ES-I3 (cell line): ENCODE results near the gene KCNQ2.

Experiments used
- H3K36me3 ChIP-seq: 2 replicates; pipeline ENCODE4 v1.6.1; 2013; ENCODE audit warnings: mild to moderate bottlenecking, low read length, control low read depth, moderate library complexity; ENCODE audit not compliant: insufficient read depth
- H3K4me1 ChIP-seq: 2 replicates; pipeline ENCODE4 v1.6.1; 2013; ENCODE audit warnings: mild to moderate bottlenecking, control low read depth, low read length; ENCODE audit not compliant: insufficient read depth
- H3K9ac ChIP-seq: 2 replicates; pipeline ENCODE4 v1.6.1; 2013; ENCODE audit warnings: low read depth, mild to moderate bottlenecking, low read length, moderate library complexity
- H3K9me3 ChIP-seq: 2 replicates; pipeline ENCODE4 v1.6.1; 2013; ENCODE audit warnings: mild to moderate bottlenecking, low read length, moderate library complexity; ENCODE audit not compliant: control insufficient read depth, insufficient read depth

The KCNQ2 gene

DNA sequence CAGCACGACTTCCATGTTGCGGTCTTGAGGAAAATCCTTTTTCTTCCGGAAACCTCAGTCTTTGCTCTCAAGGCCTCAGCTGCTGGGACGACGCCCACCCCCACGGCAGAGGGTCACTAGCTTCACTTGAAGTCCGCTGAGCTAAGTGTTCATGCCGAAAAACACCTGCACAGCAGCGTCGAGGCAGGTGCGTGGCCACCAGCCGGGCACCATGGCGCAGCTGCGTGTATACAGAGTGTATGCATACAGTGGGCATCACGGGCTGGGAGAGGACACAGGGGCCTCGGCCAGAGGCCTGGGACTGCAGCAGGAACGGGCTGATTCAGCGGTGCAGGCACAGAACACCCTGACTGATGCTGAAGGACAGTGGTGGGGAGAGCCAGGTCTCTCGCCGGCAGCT, 20.1 kb downstream of the KCNQ2 start:
- Histone ChIP-seq H3K9me3 (no peaks in the 10 kb centered on the region), H3K4me1 (peaks cover 18% of the 10 kb centered on the region; the same call in 1 of the 2 replicates), H3K9ac (no peak overlapping the region)

DNA sequence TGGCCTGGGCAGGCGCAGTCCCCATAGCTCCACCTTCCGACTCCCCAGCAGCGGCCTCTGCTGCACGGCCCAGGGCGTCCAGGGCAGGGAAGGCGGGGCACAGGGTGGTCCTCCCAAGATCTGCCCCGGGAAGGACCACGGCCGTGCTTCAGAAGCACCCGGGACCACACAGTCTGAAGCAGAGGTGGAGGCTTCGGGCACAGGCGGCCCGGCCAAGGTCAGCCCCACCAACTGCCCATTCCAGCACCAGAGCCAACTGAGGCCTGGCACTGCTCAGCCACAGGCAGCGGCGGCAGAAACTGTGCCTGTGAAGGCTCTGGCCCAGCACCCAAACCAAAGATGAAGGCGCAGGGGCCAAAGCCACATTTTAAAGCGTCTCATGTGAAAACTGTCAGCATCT, 20.6 kb downstream of the KCNQ2 start:
- no peaks in the 10 kb centered on the region for H3K36me3 ChIP-seq
- no peaks in the 10 kb centered on the region for H3K9me3 ChIP-seq
- H3K9ac ChIP-seq, result no peak overlapping the region
- peaks cover 18% of the 10 kb centered on the region; the same call in 1 of the 2 replicates for H3K4me1 ChIP-seq

More for the DNA sequence above, 20.1 kb downstream of the KCNQ2 start:
- H3K36me3 ChIP-seq, result no peaks in the 10 kb centered on the region

DNA sequence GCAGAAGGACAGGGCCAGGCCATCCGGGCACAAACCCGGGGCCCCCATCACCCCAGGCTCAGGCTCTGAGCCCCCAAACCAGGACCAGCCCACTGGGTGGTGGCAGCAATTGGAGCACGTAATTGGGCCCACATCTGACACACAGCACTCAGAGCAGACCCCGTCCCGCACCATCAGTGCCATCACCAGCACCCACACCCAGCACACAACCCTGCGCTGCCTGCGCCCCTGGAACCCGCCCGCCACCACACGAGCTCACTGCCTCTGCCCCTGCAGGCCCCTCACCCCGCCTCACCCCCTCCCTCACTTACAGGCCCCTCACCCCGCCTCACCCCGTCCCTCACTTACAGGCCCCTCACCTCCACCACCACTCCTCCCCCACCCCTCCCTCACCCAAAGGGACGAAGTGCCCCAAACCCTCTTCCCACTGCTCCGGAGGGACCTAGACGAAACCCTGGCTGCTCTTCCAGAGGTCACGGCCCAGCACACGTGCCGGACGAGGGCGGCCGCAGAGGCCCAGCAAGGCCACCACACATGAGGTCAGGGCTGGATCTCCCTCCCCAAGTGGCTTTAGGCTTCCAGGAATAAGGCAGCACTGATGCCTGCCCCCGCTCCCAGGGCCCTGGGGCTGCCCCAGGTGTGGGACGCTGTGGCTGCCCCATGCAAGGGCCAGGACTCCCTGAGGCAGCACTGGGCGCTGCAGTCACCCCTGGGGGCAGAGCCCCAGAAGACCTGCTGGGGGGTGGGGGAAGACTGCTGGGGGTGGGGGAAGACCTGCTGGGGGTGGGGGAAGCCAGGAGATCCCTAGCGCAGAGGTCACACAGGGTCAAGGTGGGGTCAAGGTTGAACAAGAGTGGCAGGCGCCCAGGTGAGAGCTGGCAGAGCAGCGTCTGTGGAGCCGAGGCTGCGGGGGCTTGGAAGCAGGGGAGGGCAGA, 22.4 kb downstream of the KCNQ2 start:
- peaks cover 16% of the 10 kb centered on the region; the same call in 1 of the 2 replicates for H3K4me1 ChIP-seq
- no peaks in the 10 kb centered on the region for H3K36me3 ChIP-seq
- no peak overlapping the region for H3K9ac ChIP-seq
- H3K9me3 ChIP-seq, result no peaks in the 10 kb centered on the region

DNA sequence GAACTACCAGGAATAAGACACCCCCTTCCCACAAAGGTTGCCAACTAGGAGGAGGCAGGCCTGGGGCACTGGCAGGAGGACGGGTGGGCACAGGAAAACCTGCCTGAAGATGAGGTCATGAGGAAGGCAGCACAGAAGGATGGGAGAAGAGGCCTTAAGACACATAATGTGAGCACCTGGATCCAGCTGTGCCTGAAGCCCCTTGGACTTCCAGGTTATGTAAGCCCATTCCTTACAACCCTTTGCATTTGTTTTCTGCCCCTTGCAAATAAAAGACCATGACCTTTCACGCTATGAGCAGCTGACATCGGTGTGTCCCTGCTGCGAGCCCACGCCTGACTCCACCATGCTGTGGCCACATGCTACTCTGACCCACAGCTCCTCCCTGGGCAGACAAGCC, 23.4 kb downstream of the KCNQ2 start:
- Histone ChIP-seq H3K36me3 (no peaks in the 10 kb centered on the region), H3K9me3 (no peaks in the 10 kb centered on the region), H3K9ac (no peak overlapping the region), H3K4me1 (0 out of 2 replicates have a peak, but pooled peaks cover 7% of the 10 kb centered on the region)

DNA sequence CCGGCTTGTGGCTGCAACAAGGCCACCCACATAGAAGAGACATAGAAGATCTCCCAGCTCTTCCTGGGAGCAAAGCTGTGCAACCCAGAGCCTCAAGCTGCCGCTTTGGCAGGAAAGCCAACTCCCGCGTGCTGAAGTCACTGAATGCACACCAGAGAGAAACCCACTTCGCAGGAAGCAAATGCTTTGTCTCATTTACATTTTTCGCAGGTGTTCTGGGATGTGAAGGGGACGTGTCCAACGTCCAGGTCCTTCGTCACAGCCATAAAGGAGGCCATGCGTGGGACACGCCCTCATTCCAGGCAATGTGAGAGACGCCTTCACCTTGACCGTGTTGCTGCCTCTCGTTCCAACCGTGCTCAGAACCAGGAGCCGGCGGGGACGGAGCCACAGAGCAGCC, 24.4 kb downstream of the KCNQ2 start:
- Histone ChIP-seq H3K36me3 (no peaks in the 10 kb centered on the region), H3K4me1 (0 out of 2 replicates have a peak, but pooled peaks cover under 1% of the 10 kb centered on the region)

DNA sequence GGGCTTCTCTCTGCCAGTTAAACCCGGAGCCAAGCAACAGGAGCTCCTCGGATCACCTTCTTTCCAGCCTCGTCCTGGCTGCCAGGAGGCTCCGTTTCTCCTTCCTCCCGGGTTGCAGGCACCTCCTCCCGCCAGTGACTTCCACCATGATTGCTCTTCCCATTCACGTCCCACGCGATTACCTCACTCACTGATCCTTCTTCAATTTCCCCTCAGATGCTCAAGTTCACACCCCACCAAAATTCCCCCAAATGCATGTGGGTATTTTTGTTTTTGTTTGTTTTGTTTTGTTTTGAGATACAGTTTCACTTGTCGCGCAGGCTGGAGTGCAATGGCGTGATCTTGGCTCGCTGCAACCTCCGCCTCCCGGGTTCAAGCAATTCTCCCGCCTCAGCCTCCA, 25.1 kb downstream of the KCNQ2 start:
- Histone ChIP-seq H3K4me1 (no peaks in the 10 kb centered on the region), H3K9ac (no peak overlapping the region), H3K9me3 (no peaks in the 10 kb centered on the region), H3K36me3 (no peaks in the 10 kb centered on the region)

More for the DNA sequence above, 24.4 kb downstream of the KCNQ2 start:
- H3K9ac ChIP-seq, result no peak overlapping the region
- H3K9me3 ChIP-seq, result no peaks in the 10 kb centered on the region

DNA sequence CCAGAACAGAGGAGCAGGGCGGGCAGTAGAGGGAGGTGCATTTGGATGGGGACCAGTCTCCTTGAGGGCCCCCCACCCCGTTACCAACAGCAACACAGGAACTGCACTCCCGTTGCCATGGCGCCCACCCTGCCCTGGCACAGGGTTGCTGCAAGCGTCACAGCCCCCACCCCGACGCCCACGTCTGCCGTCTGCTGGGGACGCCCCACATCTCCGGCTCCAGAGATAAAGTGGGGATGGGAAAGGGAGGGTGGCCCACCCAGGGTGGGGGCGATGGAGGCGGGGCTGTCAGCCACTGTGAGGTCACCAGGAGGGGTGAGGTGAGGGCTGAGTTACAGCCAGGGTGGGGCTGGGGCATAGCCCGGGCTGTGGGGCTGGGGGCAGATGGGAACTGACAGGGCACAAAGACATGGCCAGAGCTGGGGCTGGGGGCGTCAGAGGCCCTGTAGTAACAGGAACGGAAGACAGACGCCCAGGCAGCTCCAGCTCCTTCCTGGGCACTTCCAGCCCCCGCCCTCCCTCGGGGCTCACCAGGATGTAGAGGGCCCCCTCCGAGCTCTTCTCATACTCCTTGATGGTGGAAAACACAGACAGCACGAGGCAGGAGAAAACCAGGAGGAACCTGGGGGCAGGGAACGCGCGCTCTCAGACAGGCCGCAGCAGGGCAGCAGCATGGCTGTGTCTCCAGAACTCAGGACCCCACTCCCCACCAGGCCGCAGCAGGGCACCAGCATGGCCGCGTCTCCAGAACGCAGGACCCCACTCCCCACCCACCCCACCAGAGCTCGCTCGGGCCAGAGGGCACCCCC, 26.0 kb downstream of the KCNQ2 start:
- Histone ChIP-seq H3K4me1 (no peaks in the 10 kb centered on the region), H3K9ac (no peak overlapping the region), H3K36me3 (no peaks in the 10 kb centered on the region), H3K9me3 (no peaks in the 10 kb centered on the region)

DNA sequence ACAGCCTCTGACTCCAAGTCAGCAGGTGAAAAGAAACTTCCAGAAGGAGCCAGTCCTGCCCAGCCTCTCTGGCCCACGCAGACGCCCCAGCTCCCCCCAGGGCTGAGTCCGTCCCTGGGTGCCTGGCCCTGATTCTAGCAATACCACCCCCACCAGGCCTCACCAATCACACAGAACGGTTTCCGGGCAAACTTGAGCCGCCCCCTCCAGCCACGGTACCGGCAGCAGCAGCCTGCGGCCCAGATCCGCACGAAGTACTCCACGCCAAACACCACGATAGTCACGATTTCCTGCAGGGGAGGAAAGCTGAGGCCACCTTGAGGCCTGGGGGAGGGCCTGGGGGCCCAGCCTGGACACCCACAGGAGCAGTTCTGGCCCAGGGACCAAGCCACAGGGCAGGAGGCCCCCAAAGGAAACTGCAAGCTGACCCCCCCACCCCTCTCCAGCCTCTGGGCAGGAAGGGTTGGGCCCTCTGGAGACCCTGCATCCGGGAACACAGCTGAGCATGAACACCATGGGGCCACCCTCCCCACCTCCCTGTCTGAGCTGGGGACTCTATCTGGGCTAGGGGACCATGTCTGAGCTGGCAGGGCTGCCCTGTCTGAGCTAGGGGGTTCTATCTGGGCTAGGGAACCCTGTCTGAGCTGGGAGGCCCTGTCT, 27.2 kb downstream of the KCNQ2 start:
- H3K9me3 ChIP-seq, result no peaks in the 10 kb centered on the region
- no peak overlapping the region for H3K9ac ChIP-seq
- H3K36me3 ChIP-seq, result no peaks in the 10 kb centered on the region
- no peaks in the 10 kb centered on the region for H3K4me1 ChIP-seq

DNA sequence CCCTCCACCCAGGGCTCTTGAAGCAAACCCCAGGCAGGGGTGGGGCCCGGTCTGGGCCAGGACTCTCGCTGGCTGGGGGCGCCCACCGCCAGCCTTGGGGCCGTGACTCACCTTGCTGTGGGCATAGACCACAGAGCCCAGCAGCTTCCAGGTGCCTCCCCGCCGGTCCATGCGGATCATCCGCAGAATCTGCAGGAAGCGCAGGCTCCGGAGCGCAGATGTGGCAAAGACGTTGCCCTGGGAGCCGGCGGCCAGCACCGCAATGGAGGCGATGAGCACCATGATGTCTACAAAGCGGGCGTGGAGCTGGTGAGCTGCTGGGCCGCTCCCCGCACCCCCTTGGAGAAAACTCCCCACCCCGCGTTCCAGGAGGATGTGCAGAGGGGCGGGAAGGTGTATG, 27.9 kb downstream of the KCNQ2 start:
- H3K36me3 ChIP-seq, result no peaks in the 10 kb centered on the region
- H3K9me3 ChIP-seq, result no peaks in the 10 kb centered on the region
- no peaks in the 10 kb centered on the region for H3K4me1 ChIP-seq
- H3K9ac ChIP-seq, result no peak overlapping the region

DNA sequence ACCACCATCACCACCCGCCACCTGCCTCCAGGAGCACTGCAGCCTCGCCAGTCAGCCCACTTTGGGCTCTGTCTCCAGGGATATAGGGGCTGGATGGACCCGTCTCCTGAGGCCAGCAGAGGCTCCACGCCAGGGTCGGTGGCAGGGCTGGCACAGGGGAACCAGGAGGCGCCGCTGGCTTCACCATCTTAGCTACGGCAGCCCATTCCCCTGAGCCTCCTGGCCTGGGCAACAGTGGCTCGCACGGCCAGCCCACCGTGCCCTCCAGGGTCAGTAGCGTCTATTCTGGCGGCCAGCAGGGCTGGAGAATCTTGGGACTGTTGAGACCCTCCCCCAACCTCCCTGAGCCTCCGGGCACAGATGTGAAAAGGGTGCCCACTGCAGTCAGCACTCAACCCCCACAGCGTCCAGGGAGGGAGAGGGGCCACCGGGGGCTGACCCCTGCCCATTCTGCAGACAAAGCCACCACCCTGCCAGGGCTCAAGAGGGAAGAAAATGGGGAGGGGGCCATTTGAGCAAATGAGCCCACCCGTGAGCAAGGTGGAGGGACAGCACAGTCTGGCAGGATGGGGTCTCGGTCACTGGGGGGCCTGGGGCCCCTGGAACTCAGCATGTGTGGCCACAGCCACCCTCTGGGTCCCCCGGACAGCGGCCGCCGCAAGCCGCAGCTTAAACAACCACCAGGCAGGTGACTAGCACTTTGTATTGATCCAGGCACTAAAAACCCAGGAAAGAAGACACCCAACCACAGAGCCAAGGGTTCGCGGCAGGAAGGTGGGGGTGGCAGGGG, 28.7 kb downstream of the KCNQ2 start:
- Histone ChIP-seq H3K9me3 (no peaks in the 10 kb centered on the region), H3K36me3 (no peaks in the 10 kb centered on the region), H3K9ac (no peak overlapping the region), H3K4me1 (no peaks in the 10 kb centered on the region)

DNA sequence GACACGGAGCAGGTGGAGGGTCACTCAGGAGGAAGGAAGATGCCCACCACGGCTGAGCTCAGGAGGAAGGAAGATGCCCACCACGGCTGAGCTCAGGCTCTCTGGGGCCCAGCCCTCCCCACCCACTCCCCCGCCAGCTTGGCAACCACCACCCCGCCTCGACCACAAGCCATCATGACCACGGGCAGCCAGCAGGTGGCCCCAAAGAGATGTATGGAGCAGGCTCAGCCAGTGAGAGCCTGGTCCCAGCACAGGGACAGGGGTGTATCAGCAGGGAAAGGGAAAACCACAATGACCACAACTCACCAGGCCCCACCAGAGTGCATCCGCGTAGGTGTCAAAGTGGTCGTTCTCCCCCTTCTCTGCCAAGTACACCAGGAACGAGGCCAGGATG, 30.4 kb downstream of the KCNQ2 start:
- H3K9ac ChIP-seq, result no peak overlapping the region
- no peaks in the 10 kb centered on the region for H3K36me3 ChIP-seq
- no peaks in the 10 kb centered on the region for H3K4me1 ChIP-seq
- H3K9me3 ChIP-seq, result no peaks in the 10 kb centered on the region

DNA sequence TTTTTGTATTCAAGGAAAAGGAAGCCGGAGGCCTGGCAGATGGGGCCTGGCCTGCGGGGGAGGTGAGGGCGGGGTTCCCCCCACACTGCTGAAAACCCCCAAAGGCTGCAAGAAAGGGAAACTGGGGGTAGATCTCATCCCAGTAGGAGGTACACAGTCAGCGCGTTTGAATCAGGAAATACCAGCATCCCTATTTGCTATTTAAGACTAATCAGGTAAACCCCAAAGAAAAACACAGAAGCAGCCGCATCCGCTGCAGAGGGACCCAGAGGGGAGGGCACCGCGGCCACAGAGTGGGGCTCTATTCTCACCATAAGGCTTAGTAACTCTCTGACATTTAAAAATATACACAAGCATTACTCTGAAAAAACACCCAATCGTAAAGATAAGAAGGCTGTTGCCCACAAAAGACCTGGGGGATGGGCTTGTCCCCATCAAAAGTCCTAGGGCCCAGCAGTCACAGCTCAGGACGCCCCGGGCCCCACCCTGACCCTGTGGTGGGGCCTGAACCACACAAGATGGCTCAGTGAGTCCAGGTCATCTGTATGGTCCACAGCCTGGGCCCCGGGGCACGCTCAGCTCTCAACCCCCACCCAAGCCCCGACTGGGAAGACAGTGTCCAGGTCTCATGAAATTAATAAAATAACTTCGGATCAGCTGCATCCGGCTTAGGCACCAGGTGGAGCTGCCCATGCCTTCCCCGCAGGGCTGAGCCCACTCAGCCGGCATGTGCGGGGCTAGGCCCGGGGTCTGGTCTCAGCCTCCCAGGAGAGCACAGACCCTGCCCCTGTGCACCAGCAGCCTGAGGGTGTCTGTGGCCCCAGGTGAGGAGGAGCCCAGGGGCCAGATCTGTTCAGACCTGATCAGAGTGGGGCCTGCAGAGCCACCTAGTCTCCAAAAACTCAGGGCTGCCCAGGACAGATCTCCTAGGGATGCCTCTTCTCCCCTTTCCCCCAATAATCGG, 31.0 kb downstream of the KCNQ2 start:
- Histone ChIP-seq H3K36me3 (no peaks in the 10 kb centered on the region), H3K9me3 (no peaks in the 10 kb centered on the region), H3K4me1 (no peaks in the 10 kb centered on the region), H3K9ac (no peak overlapping the region)
